Body of pancreas (tissue), 4 donors: ENCODE measurements around the gene LEMD2. TPM values are rescaled to one million over a fixed set of nuclear protein-coding genes. Genes with fewer than 3 reads are reported as not detected.

Experiments
- ATAC-seq: fragments of 150-250 bp; one replicate; pipeline ENCODE4 v1.9.1; 2016
- DNase-seq, 4 donors: peaks; one replicate each; pipeline ENCODE4 v3.0.0-alpha.2; 2019
- H3K27ac ChIP-seq, 4 donors: fragments of 200-600 bp; sonication (generic); 1 replicate in 3 of 4; 2 replicates in 1 of 4; pipeline versions ENCODE4 v1.5.1 to v1.6.1; 2016 to 2019; ENCODE audit warnings: mild to moderate bottlenecking in 1 of 4, mixed read lengths in 1 of 4, moderate library complexity in 1 of 4
- H3K27me3 ChIP-seq, 2 donors: fragments of 200-600 bp; sonication (generic); one replicate each; pipeline ENCODE4 v1.6.0; 2016; ENCODE audit warnings: mild to moderate bottlenecking in 1 of 2
- H3K36me3 ChIP-seq, 2 donors: fragments of 200-600 bp; sonication (generic); replicated peaks in 1 of 2; 2 replicates each; pipeline ENCODE4 v1.5.1; 2016; ENCODE audit warnings: low read depth in 2 of 2; ENCODE audit not compliant: insufficient read depth in 1 of 2
- H3K4me1 ChIP-seq: fragments of 200-600 bp; sonication (generic); one replicate; pipeline ENCODE4 v1.6.0; 2016
- H3K4me3 ChIP-seq, 2 donors: fragments of 200-600 bp; sonication (generic); 1 replicate in 1 of 2; 2 replicates in 1 of 2; pipeline ENCODE4 v1.5.1; 2016 to 2019
- H3K9me3 ChIP-seq, 3 donors: fragments of 200-600 bp; sonication (generic); 1 replicate in 2 of 3; 2 replicates in 1 of 3; pipeline ENCODE4 v1.5.1; 2016
- CTCF ChIP-seq, 7 experiments: fragments of 450-650 bp in 4 of 7; fragments of 200-600 bp in 3 of 7; sonication (generic) in 3 of 7; IDR thresholded peaks; one replicate each; pipeline ENCODE4 v1.5.1; 2016 to 2019; ENCODE audit warnings: antibody characterized with exemption in 7 of 7
- POLR2A ChIP-seq, 3 donors: fragments of 450-650 bp; IDR thresholded peaks; one replicate each; pipeline ENCODE4 v1.6.1; 2016; ENCODE audit warnings: antibody characterized with exemption in 3 of 3, mild to moderate bottlenecking in 2 of 3
- WGBS, 2 donors: methylation state at CpG; one replicate each; pipeline ENCODE4 v1.1.5; 2017; 5-methylcytosine and 5-hydroxymethylcytosine counted together
- intact Hi-C: fragments of 100-400 bp; cut with DNase I; formaldehyde crosslinking; loops from one replicate; pipeline ENCODE4 v1.15.1; 2023
- total RNA-seq, 2 donors: library from RNA; depleted of rRNA; stranded (reverse); fragments of >200 nt; gene quantifications; one replicate each; pipeline ENCODE4 v1.1.0, GENCODE V29; 2016

The LEMD2 gene
- total RNA-seq, 2 donors from 2014 or later, result 32.7 to 48.8 TPM

- 55 to 65% methylated on average over 7 to 10 of the region's 10 CpGs for WGBS, 2 donors
- Histone ChIP-seq H3K27ac (peak overlapping the region in 2 of 4 donors; percentile 87 to 94), H3K9me3 (no peaks in the 10 kb centered on the region), H3K27me3 (no peaks in the 10 kb centered on the region), H3K4me1 (peaks cover 35% of the 10 kb centered on the region), H3K4me3 (no peak overlapping the region), H3K36me3 (no peaks in the 10 kb centered on the region)
- no peak for TF ChIP-seq CTCF (IDR thresholded peaks at IDR 0.05)
- no peak for TF ChIP-seq POLR2A (IDR thresholded peaks at IDR 0.05)
- intact Hi-C loops, result no loop called here
- no peak for ATAC-seq
- peak in 1 of 4 donors; percentile 32 for DNase-seq
These were observed 58.3 kb downstream of the LEMD2 start for GRCh38 chr6:33730611-33731010.

- Histone ChIP-seq H3K4me3 (no peak overlapping the region), H3K4me1 (peaks cover 35% of the 10 kb centered on the region), H3K27me3 (no peaks in the 10 kb centered on the region), H3K27ac (peak overlapping the region; percentile 62 to 83 (median 78)), H3K36me3 (no peaks in the 10 kb centered on the region), H3K9me3 (no peaks in the 10 kb centered on the region)
- ATAC-seq (no peak), DNase-seq (no peak)
- no peak for TF ChIP-seq POLR2A (IDR thresholded peaks at IDR 0.05)
- no peak for TF ChIP-seq CTCF (IDR thresholded peaks at IDR 0.05)
- 94 to 96% methylated on average over 4 to 6 of the region's 6 CpGs for WGBS, 2 donors
- intact Hi-C loops, result no loop called here
These were observed 59.9 kb downstream of the LEMD2 start for GRCh38 chr6:33729059-33729458.

GRCh38 chr6:33728438-33728837 lies 60.5 kb downstream of the LEMD2 start:
- intact Hi-C loops, result no loop called here
- DNase-seq, result peak; percentile 55 to 84 (median 73)
- WGBS, 2 donors, result 67 to 74% methylated on average over 10 to 11 of the region's 11 CpGs
- ATAC-seq, result peak; percentile 69
- Histone ChIP-seq H3K27ac (peak overlapping the region; percentile 62 to 83 (median 78)), H3K27me3 (no peaks in the 10 kb centered on the region), H3K9me3 (no peaks in the 10 kb centered on the region), H3K4me1 (peaks cover 41% of the 10 kb centered on the region), H3K36me3 (no peaks in the 10 kb centered on the region), H3K4me3 (no peak overlapping the region)
- TF ChIP-seq CTCF (IDR thresholded peaks at IDR 0.05) (no peak), POLR2A (IDR thresholded peaks at IDR 0.05) (peak in 1 of 3 donors; percentile 35)

GRCh38 chr6:33727932-33728331 lies 61.0 kb downstream of the LEMD2 start:
- H3K9me3 ChIP-seq, result no peaks in the 10 kb centered on the region
- peaks cover 45% of the 10 kb centered on the region for H3K4me1 ChIP-seq
- TF ChIP-seq CTCF (IDR thresholded peaks at IDR 0.05), result no peak
- WGBS, 2 donors, result 20 to 21% methylated on average over 7 to 10 of the region's 11 CpGs
- H3K36me3 ChIP-seq, result no peaks in the 10 kb centered on the region
- DNase-seq, result peak; percentile 79 to 94 (median 90)
- ATAC-seq, result peak; percentile 87
- intact Hi-C loops, result no loop called here
- H3K27me3 ChIP-seq, result no peaks in the 10 kb centered on the region
- no peak overlapping the region for H3K4me3 ChIP-seq
- peak overlapping the region; percentile 62 to 83 (median 78) for H3K27ac ChIP-seq

- peak overlapping the region in 3 of 4 donors; percentile 77 to 83 (median 80) for H3K27ac ChIP-seq
- TF ChIP-seq CTCF (IDR thresholded peaks at IDR 0.05), result no peak
- TF ChIP-seq POLR2A (IDR thresholded peaks at IDR 0.05), result no peak
- peaks cover 45% of the 10 kb centered on the region for H3K4me1 ChIP-seq
- DNase-seq, result no peak
- no peaks in the 10 kb centered on the region for H3K36me3 ChIP-seq
- ATAC-seq, result no peak
- intact Hi-C loops, result no loop called here
- WGBS, 2 donors, result 63 to 69% methylated on average over 4 to 7 of the region's 7 CpGs
- H3K27me3 ChIP-seq, result no peaks in the 10 kb centered on the region
- no peak overlapping the region for H3K4me3 ChIP-seq
- H3K9me3 ChIP-seq, result no peaks in the 10 kb centered on the region
These were observed 61.8 kb downstream of the LEMD2 start for GRCh38 chr6:33727126-33727525.
